Spinal cord (tissue), 10 donors: ENCODE measurements around the gene FBP1. TPM values are rescaled to one million over a fixed set of nuclear protein-coding genes. Genes with fewer than 3 reads are reported as not detected.

Experiments used
- DNase-seq, 6 donors: peaks; one replicate each; pipeline versions ENCODE4 v3.0.0 to v3.0.0-alpha.2; 2013 to 2015; ENCODE audit warnings: low spot score in 6 of 6, low read depth in 4 of 6
- H3K27ac ChIP-seq: one replicate; pipeline ENCODE4 v1.5.1; 2013; ENCODE audit warnings: low read depth, low read length, control low read depth
- H3K27me3 ChIP-seq: one replicate; pipeline ENCODE4 v1.6.1; 2013; ENCODE audit warnings: low read length; ENCODE audit not compliant: control insufficient read depth, insufficient read depth
- H3K36me3 ChIP-seq: one replicate; pipeline ENCODE4 v1.6.1; 2013; ENCODE audit warnings: low read length; ENCODE audit not compliant: control insufficient read depth, insufficient read depth
- H3K4me1 ChIP-seq: one replicate; pipeline ENCODE4 v1.6.1; 2013; ENCODE audit warnings: low read length; ENCODE audit not compliant: control insufficient read depth, insufficient read depth
- H3K4me3 ChIP-seq: one replicate; pipeline ENCODE4 v1.5.1; 2013; ENCODE audit warnings: low read depth, low read length, control low read depth
- H3K9me3 ChIP-seq: one replicate; pipeline ENCODE4 v1.6.1; 2013; ENCODE audit warnings: low read length; ENCODE audit not compliant: control insufficient read depth, insufficient read depth
- WGBS: methylation state at CpG from one replicate; pipeline ENCODE4 v1.1.5; 2013; ENCODE audit warnings: missing lambda C conversion rate; ENCODE audit not compliant: insufficient coverage; 5-methylcytosine and 5-hydroxymethylcytosine counted together
- polyA plus RNA-seq, 2 donors: library from polyadenylated mRNA; unstranded; fragments of 120-200 nt; gene quantifications; one replicate each; pipeline ENCODE4 v1.2.1, GENCODE V29; 2013; ENCODE audit not compliant: insufficient read length in 2 of 2
- total RNA-seq, 2 donors: library from RNA; depleted of rRNA in 1 of 2; stranded (reverse); fragments of 120-200 nt in 1 of 2; fragments of >200 nt in 1 of 2; gene quantifications; one replicate each; pipeline versions ENCODE4 v1.2.3 to v1.2.4, GENCODE V29; 2013 to 2014
- donor health status: healthy.

The FBP1 gene
- total and polyA plus RNA-seq, 4 donors: 1.0 to 2.2 (median 1.5) TPM

DNA sequence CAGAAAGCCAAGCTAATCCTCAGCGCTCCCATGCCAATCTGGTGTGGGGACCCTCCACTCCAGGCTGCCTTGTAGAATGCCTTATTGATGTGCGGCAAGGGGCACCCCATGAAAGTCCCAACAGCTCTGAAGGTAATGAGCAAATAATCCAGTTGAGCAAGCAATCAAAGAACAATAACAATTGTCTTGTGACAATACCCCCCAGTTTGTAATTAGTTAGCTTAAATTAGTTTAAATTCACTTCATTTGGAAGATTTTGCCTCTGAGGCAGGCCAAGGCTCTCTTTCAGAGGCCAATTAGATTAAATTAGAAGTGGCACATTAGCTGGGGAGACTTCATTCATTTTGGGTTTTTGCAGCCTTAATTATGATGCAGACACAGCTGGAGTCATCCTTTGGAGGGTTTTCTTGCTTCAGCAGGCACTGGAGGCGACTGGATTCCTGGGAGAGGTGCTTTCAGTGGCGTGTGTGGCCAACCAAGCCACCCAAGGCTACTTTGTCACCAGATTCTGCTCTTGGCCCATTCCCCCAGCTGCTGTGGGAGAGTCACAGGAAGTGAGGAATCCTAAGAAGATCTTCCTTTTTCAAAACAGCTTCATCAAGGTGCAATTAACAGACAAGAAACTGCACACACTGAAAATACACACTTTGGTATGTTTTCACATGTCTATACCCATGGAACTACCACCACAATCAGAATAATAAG, 17.9 kb upstream of the FBP1 start:
- Histone ChIP-seq H3K27me3 (peaks cover 4% of the 10 kb centered on the region), H3K4me1 (peaks cover 3% of the 10 kb centered on the region), H3K4me3 (no peak overlapping the region), H3K36me3 (no peaks in the 10 kb centered on the region), H3K27ac (no peak overlapping the region), H3K9me3 (no peaks in the 10 kb centered on the region)
- DNase-seq: peak in 2 of 6 donors; percentile 18 to 90
- WGBS: 53% methylated on average over 4 of the region's 4 CpGs

- DNase-seq: peak in 2 of 6 donors; percentile 35 to 59
- Histone ChIP-seq H3K36me3 (no peaks in the 10 kb centered on the region), H3K27me3 (peaks cover 4% of the 10 kb centered on the region), H3K27ac (no peak overlapping the region), H3K9me3 (no peaks in the 10 kb centered on the region), H3K4me1 (peaks cover 3% of the 10 kb centered on the region), H3K4me3 (no peak overlapping the region)
- 17% methylated on average over 6 of the region's 6 CpGs for WGBS
Measured at GRCh38 chr9:94656200-94656599, 16.9 kb upstream of the FBP1 start.

- H3K27me3 ChIP-seq: peaks cover 4% of the 10 kb centered on the region
- no peak for DNase-seq
- WGBS: 82% methylated on average over 6 of the region's 10 CpGs
- H3K36me3 ChIP-seq: no peaks in the 10 kb centered on the region
- H3K4me3 ChIP-seq: no peak overlapping the region
- H3K9me3 ChIP-seq: no peaks in the 10 kb centered on the region
- H3K27ac ChIP-seq: no peak overlapping the region
- peaks cover 3% of the 10 kb centered on the region for H3K4me1 ChIP-seq
Measured at GRCh38 chr9:94655739-94656138, 16.4 kb upstream of the FBP1 start.

DNA sequence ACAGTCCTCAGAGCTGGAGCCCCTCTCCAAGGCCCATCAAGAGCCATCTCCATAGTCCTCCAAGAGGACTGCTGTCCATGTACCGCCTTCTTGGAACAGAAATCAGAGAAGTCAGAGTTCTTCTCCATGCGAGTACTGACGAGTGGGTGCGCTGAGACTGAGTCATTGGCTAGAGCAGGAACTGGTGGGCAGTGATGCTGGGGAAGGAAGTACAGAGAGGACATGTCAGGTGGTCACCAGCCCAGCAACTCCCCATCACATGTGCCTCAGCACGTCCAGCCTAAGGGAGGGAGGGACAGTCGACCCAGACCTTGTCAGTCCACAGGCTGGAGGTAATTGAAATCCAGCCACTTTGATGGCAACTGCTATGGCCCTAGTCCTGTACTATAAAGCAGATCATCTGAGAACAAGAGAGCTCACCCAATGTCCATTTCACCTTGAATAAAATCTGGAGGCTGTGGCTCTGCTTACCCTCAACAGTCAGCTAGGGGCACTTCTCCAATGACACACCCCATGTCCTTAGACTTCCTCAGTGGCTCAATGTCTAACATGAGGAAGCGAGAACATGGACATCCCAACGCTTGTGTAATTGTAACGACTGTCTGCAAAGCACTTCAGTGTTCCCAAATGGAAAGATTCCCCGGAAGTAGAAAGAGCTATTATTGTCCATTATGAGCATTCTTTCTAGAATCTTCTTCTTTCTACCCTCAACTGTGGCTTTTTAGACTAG, 15.0 kb upstream of the FBP1 start:
- peaks cover 4% of the 10 kb centered on the region for H3K27me3 ChIP-seq
- no peak overlapping the region for H3K4me3 ChIP-seq
- no peaks in the 10 kb centered on the region for H3K36me3 ChIP-seq
- no peak overlapping the region for H3K27ac ChIP-seq
- no peak for DNase-seq
- WGBS: 87% methylated on average over 7 of the region's 10 CpGs
- peaks cover 3% of the 10 kb centered on the region for H3K4me1 ChIP-seq
- H3K9me3 ChIP-seq: no peaks in the 10 kb centered on the region

DNA sequence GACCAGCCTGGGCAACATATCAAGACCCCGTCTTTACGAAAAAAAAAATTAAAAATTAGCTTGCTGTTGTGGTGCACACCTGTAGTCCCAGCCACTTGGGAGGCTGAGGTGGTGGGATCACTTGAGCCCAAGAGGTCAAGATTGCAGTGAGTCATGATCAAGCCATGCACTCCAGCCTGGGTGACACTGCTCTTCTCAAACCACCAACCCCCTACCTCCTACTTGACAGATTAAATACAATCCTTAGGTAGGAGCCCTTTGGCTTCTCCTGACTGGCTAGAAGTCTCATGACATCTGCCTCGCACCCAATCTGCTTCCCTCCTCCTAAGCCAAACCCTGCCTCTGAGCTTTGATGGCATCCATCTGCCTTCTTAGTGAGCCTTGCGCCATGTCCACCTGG, 11.6 kb upstream of the FBP1 start:
- 100% methylated on average over 3 of the region's 4 CpGs for WGBS
- peaks cover 3% of the 10 kb centered on the region for H3K4me1 ChIP-seq
- H3K27me3 ChIP-seq: peaks cover 4% of the 10 kb centered on the region
- no peaks in the 10 kb centered on the region for H3K36me3 ChIP-seq
- no peak overlapping the region for H3K27ac ChIP-seq
- no peak for DNase-seq
- no peaks in the 10 kb centered on the region for H3K9me3 ChIP-seq
- H3K4me3 ChIP-seq: no peak overlapping the region

- DNase-seq: no peak
- Histone ChIP-seq H3K9me3 (no peaks in the 10 kb centered on the region), H3K4me1 (peaks cover 3% of the 10 kb centered on the region), H3K4me3 (no peak overlapping the region), H3K36me3 (no peaks in the 10 kb centered on the region), H3K27ac (no peak overlapping the region), H3K27me3 (no peaks in the 10 kb centered on the region)
- 77% methylated on average over 9 of the region's 12 CpGs for WGBS
Measured at GRCh38 chr9:94649100-94649819, 9.9 kb upstream of the FBP1 start.

DNA sequence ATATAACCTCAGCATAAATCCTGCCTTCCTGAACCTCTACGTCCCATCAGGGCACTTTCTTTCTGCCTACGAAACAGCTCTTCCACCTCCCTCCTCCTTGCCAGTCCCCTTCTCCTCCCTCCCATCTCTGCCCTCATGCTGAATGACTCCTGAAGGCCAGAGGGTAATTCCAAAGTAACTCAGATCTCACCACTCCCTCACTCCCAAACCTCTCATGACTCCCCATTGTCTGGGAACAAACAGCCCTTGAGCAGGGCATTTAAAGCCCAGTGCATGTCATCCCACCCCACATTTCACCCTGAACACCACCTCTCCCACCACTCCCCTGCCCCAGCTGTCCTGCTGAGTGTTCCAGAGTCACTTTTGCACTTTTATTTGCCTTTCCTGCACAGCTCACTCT, 8.9 kb upstream of the FBP1 start:
- DNase-seq: no peak
- Histone ChIP-seq H3K9me3 (no peaks in the 10 kb centered on the region), H3K4me1 (no peaks in the 10 kb centered on the region), H3K36me3 (no peaks in the 10 kb centered on the region), H3K27ac (no peak overlapping the region), H3K27me3 (no peaks in the 10 kb centered on the region), H3K4me3 (no peak overlapping the region)
- 80% methylated on average over 2 of the region's 2 CpGs for WGBS

DNA sequence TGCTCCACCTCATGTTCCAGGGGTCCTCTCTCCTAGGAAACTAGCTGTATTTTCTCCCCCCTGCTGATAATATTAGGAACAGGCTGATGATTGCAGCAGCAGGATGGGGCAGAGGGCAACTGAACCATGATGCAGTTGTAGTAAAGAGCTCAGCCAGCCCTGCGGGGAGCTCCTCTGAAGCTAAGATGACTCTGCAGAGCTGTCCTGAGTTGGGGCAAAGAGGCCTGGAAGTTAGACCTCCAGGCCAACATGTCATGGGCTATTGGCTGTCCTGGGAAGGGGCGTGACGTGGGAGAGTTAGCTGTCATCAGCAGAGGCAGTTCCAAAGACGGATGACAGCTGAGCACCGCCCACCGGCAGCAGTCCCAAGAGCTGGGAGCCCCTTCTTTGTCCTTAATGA, 6.6 kb upstream of the FBP1 start:
- no peaks in the 10 kb centered on the region for H3K36me3 ChIP-seq

DNA sequence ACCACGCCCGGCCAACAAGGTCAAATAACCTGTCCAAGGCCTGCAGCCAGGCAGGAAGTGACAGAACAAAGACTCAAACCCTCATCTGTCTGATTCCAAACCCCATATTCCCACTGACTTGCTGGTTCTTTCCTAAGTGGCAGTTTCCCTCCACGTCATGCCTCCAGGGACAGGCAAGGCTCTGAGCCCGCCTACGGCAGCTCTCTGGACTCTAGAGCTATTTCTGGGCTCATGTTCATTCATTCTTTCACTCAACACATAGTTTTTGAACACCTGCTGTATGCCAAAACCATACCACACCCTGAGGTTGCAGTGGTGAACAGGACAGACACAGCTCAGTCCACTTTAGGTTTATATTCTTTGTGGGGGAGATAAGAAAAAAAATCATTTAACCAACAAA, 5.2 kb upstream of the FBP1 start:
- peaks cover 8% of the 10 kb centered on the region for H3K27me3 ChIP-seq
- H3K4me3 ChIP-seq: no peak overlapping the region
- H3K9me3 ChIP-seq: no peaks in the 10 kb centered on the region
- H3K36me3 ChIP-seq: no peaks in the 10 kb centered on the region
- DNase-seq: no peak
- WGBS: 96% methylated on average over 5 of the region's 5 CpGs
- H3K4me1 ChIP-seq: peaks cover 5% of the 10 kb centered on the region
- H3K27ac ChIP-seq: no peak overlapping the region

More for the DNA sequence above, 6.6 kb upstream of the FBP1 start:
- Histone ChIP-seq H3K4me1 (no peaks in the 10 kb centered on the region), H3K9me3 (no peaks in the 10 kb centered on the region), H3K27ac (no peak overlapping the region), H3K27me3 (peaks cover 2% of the 10 kb centered on the region), H3K4me3 (no peak overlapping the region)
- peak in 1 of 6 donors; percentile 27 for DNase-seq
- WGBS: 51% methylated on average over 6 of the region's 6 CpGs
